Ureter (tissue), 1 donor: Measurements from ENCODE around the gene ME1. TPM values are rescaled to one million over a fixed set of nuclear protein-coding genes. Genes with fewer than 3 reads are reported as not detected.
"Not testable (repeated sequence)": the region's sequence is repeated elsewhere in the genome, so short reads cannot be mapped to it uniquely, and the experiment has no call there.

Experiments used
- DNase-seq: peaks from one replicate; pipeline ENCODE4 v3.0.0-alpha.2; 2020; ENCODE audit warnings: low spot score
- total RNA-seq: library from RNA; stranded (reverse); gene quantifications from one replicate; pipeline ENCODE4 v1.2.4, GENCODE V29; 2023
- donor health status: DM: yes; HTN: yes; CAD: no.

ME1 gene
- total RNA-seq, 1 donor from 2014 or later: 10.1 TPM

DNA sequence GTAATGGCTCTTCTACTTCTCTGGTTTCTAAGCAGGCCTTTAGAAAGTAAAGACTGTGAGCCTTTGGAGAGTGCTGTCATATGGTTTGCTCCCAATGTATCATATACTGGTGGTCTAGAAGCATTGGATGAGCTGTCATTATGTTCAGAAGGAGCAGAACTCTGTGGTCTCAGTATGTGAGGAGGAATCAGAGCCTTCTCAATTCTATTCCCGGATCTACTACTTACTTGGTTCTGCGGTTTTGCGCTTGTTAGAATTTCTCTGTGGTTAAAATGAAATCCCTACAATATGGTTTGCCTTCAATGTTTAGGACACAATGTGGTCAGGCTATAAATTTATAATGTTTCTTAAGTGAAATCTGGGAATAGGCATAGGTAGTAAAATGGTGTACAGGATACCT, 173.1 kb downstream of the ME1 start:
- no peak for DNase-seq

- DNase-seq: not testable (repeated sequence)
Measured at GRCh38 chr6:83256719-83257118, 174.1 kb downstream of the ME1 start.

DNA sequence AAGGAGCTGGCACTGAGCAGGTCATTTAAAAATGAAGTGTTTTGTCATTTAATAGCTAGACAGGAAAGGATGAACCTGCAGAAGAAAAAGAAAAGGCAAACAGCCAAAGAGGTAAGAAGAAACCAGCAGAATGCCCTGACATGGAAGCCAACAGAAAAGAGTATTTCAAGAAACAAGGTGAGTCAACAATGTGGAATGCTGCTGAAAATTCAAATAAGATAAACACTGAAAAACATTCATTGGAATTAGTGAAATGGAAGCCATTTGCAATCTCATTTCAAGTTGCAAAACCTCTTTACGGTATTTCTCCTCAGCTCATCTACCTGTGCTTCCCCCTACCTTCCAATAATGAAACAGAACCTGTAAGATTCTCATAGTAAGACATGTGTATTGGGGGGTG, 178.1 kb downstream of the ME1 start:
- DNase-seq: no peak

- DNase-seq: no peak
Measured at GRCh38 chr6:83250235-83250634, 180.6 kb downstream of the ME1 start.

DNA sequence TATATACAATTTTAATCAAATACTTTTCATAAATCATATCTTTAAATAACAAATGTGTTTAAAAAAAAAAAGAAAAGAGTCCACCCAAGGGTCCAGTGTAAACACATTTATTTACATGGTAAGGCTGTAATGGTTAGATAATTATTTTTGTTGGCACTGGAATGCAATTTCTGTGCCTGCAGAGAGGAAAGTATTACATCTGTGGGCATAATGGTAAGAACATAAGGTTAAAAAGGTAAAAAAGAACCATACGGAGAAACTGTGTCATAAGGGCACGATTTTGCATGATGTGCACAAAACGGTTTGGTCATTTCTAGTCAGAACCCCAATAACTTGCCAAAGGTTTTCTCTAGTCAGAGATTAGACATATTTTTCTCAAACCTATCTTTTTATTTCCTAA, 183.4 kb downstream of the ME1 start:
- DNase-seq: no peak

- DNase-seq: no peak
Measured at GRCh38 chr6:83231146-83231545, 199.7 kb downstream of the ME1 start.

DNA sequence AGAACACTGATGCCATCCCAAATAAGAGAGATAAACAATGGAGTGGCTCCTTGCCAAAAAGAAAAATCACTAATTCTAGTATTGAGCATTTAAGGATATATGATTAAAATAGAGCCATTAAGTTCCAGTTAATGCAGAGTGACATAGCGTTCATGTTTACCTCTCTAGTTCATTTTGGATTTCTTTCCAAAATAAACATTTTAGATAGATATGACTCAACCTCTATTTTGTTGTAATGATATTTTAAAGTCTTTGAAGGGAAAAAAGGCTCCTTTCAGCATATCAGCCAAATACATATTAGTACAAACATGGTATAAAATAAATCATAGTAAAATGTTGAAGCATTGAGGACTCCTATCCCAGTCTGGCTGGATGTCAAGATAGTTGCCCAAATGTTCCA, 204.3 kb downstream of the ME1 start:
- no peak for DNase-seq

- DNase-seq: no peak
Measured at GRCh38 chr6:83221889-83222479, 208.9 kb downstream of the ME1 start.

- DNase-seq: no peak
Measured at GRCh38 chr6:83221276-83221675, 209.6 kb downstream of the ME1 start.

GRCh38 chr6:83220121-83220520, 210.7 kb downstream of the ME1 start:
- no peak for DNase-seq

GRCh38 chr6:83218646-83219045, 212.2 kb downstream of the ME1 start:
- no peak for DNase-seq

- no peak for DNase-seq
Measured at GRCh38 chr6:83216806-83217205, 214.0 kb downstream of the ME1 start.

DNA sequence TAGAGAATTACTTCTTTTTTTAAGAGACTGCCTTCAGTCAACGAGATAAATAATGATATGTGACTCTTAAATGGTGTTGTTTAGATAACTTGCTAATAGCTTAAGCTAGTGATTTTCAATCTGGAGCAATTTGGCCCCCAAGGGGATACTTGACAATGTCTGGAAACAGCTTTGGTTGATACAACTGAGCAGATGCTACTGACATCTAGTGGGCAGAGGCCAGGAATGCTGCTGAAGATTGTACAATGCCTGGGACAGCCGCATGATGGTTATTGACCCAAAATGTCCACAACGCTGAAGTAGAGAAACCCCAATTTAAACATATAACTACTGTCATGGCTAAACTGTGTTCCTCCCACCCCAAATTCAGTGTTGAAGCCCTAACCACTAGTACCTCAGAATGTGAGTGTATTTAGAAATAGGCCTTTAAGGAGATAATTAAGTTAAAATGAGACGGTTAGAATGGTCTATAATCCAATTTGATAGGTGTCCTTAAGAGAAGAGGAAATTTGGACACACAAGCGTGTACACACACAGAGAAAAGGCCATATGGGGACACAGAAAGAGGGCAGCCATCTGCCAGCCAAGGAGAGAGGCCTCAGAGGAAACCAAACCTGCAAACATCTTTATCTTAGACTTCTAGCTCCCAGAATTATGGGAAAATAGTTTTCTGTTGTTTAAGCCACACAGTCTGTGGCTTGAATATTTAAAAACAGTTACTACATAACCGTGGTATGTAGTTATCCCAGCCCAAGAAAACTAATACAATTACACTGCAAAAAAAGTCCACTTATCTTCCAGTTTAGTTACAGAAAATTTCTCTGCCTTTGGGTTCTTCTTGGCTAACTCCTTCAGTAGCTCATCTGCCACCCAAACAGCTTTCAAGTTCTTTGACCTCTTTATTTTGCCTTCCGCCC, 215.5 kb downstream of the ME1 start:
- DNase-seq: peak; percentile 56

DNA sequence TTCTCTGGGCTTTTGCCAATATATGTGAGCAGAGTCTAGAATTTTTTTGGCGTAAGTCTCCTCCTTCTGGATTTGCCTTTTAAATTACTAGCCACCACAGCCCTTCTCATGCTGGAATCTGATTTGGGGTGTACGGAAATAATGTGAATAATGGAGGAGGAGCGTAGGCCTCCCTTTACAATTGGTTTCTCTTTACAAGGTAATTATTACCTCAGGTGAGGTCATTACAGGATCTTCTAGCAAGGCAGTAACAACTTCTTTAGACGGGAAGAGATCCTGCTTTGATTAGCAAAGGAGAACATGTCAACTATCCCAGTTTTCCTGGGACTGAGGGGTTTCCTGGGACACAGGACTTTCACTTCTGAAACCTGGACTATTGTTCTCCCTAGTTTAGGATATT, 228.8 kb downstream of the ME1 start:
- no peak for DNase-seq

DNA sequence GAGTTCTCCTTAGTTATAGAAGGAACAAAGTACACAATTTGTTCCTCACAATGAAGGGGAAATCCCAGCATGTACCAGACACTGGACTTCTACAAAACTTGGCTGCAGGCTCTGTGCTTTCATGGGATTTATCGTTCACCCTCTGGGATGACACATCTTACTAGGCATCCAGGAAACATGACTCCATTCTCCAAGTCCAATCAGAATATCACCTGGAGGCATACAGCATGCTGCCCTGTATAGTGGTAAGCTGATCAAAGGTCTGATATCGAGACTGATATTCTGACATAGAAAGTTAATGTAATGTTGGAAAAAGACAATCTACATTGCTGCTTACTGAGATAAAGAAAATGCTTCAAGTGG, 231.0 kb downstream of the ME1 start:
- no peak for DNase-seq

GRCh38 chr6:83199173-83199862, 231.5 kb downstream of the ME1 start:
- no peak for DNase-seq

DNA sequence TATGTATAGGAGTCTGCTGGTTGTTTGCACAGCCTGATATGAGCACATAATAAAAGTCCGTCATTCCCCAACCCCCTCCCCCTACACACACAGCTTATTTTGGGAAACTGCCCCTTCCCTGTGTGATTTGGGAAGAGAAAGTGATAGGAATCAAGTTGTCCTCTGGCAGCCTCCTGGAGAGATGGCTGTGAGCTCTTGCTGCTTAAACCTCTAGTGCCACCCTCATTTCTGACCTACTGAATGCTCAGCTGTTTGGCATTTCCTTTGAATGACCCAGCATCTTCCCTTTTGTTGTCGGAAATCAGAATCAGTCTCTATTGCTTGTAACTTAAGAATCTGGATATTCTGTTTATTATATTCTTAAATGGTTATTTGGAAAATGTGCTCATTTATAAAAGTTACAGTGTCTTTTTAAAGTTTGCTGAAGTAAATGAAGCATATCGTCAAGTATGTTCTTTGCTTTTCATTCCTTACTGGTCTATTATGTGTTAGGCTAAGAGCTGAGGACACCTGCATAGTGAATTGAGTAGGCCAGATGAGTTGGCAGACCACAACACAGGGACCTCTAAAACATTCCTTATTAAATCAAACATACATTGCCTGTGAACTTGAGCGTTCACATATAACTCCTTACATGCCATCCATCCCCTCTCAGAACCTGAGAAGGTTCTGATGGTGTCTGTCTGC, 232.2 kb downstream of the ME1 start:
- DNase-seq: no peak

GRCh38 chr6:83193747-83194566, 236.9 kb downstream of the ME1 start:
- peak; percentile 54 for DNase-seq

DNA sequence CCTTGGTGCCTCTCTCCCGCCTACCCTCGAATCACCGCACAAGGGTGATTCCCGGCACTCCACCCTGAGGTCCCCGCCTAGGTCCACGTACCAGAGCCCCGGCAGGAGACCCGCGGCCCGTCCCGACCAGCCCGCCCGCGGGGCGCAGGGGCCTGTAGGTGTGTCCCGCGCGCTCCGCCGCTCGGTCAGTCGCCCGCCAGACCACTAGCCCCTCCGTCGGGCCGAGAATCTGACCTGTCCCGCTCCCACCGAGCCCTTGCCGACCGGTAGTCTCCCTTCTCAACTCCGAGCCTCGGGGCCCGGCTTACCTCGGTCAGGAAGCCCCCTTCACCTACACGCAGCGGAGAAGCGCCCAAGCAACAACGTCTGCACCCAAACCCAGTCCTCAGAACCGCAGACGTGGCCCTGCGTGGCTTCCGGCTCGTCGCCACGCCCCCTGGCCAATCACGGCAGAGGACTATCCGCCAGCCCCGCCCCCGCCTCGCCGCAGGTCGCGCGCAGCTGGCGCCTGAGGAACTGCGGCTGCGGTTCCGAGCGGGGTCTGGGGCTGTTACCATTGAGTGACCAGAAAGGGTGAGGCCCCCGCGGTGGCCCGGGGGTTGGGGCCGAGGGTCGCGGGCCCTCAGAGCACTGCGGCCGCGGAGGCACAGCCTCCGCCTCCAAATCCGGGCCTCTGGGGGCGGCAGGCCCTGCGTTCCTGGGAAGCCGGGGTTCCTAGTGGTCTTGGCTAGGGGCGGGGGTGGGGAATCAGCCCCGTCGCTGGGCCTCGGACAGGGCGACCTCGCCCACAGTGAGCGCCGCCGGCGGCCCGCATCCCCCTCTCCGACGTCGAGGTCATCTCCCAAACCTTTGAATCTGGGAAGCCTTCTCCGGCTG, 237.7 kb downstream of the ME1 start, which contains the start of the genes PGM3 and RWDD2A:
Gene PGM3 (minus strand): TSS at position 395 of the 876 bp plus-strand sequence. CDS start 2,253 bp downstream, outside the sequence.
Gene RWDD2A (plus strand): TSS at position 487 of the 876 bp plus-strand sequence. CDS start 1,095 bp downstream, outside the sequence.
- peak; percentile 91 for DNase-seq

DNA sequence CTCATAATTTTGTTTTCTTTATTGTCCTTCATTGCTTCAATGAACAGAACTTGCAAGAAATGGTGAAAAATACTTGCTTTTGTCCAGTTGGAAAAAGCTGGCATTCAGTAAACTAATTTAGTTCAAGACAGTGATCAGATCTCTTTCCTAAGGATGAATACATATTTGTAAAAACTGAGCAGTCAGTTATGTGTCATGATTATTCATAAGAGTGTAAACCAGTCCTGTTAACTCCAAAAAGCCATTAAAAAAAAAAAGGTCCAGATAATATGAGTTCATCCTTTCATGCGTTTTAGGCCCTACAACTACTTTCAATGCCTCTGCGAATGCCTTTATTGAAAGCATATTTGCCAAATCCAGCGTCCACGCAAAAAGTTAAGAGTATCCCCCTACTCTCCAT, 238.4 kb downstream of the ME1 start:
- no peak for DNase-seq
